ENCODE results near the gene DUOX1.

Gene DUOX1

GRCh38 chr15:45200001-45200798 is 70.4 kb downstream of the DUOX1 start:
- TF ChIP-seq CTCF (conservative IDR thresholded peaks at IDR 0.05; ENCODE audit: control insufficient read depth, insufficient read depth, low read depth, low read length): no peak
- H3K4me3 ChIP-seq (ENCODE audit: control insufficient read depth, low read depth, low read length): peak overlapping the region; percentile 67
- peak; percentile 96 for DNase-seq (ENCODE audit: low read depth)

GRCh38 chr15:45200799-45201556 is 71.2 kb downstream of the DUOX1 start:
- TF ChIP-seq CTCF (conservative IDR thresholded peaks at IDR 0.05; ENCODE audit: control insufficient read depth, insufficient read depth, low read depth, low read length): no peak
- peak overlapping the region; percentile 67 for H3K4me3 ChIP-seq (ENCODE audit: control insufficient read depth, low read depth, low read length)
- DNase-seq (ENCODE audit: low read depth): peak; percentile 88

- H3K4me3 ChIP-seq (ENCODE audit: control insufficient read depth, low read depth, low read length): no peak overlapping the region
- DNase-seq (ENCODE audit: low read depth): no peak
- TF ChIP-seq CTCF (conservative IDR thresholded peaks at IDR 0.05; ENCODE audit: control insufficient read depth, insufficient read depth, low read depth, low read length): no peak
Observed at GRCh38 chr15:45201557-45201859, 71.7 kb downstream of the DUOX1 start.

- no peak overlapping the region for H3K4me3 ChIP-seq (ENCODE audit: control insufficient read depth, low read depth, low read length)
- no peak for DNase-seq (ENCODE audit: low read depth)
- TF ChIP-seq CTCF (conservative IDR thresholded peaks at IDR 0.05; ENCODE audit: control insufficient read depth, insufficient read depth, low read depth, low read length): no peak
Observed at GRCh38 chr15:45201869-45202268, 72.1 kb downstream of the DUOX1 start.

- no peak for TF ChIP-seq CTCF (conservative IDR thresholded peaks at IDR 0.05; ENCODE audit: control insufficient read depth, insufficient read depth, low read depth, low read length)
- DNase-seq (ENCODE audit: low read depth): peak; percentile 22
- no peak overlapping the region for H3K4me3 ChIP-seq (ENCODE audit: control insufficient read depth, low read depth, low read length)
Observed at GRCh38 chr15:45203182-45203581, 73.4 kb downstream of the DUOX1 start.

- H3K4me3 ChIP-seq (ENCODE audit: control insufficient read depth, low read depth, low read length): no peak overlapping the region
- peak; percentile 96 for TF ChIP-seq CTCF (conservative IDR thresholded peaks at IDR 0.05; ENCODE audit: control insufficient read depth, insufficient read depth, low read depth, low read length)
- peak; percentile 77 for DNase-seq (ENCODE audit: low read depth)
Observed at GRCh38 chr15:45205192-45205591, 75.4 kb downstream of the DUOX1 start.

All from fibroblast of mammary gland (primary cell).